ENCODE data around the gene TREM2.
A peak's percentile ranks its signal among the peaks of the same experiment; 100 is the strongest.

TREM2 gene

GRCh38 chr6:41182069-41183034, 19.4 kb upstream of the TREM2 start:
- peak; percentile 58 for DNase-seq

- no peak for DNase-seq
These were observed 18.6 kb upstream of the TREM2 start for GRCh38 chr6:41181566-41181965.

GRCh38 chr6:41179163-41179562, 16.2 kb upstream of the TREM2 start:
- no peak for DNase-seq

GRCh38 chr6:41177695-41178094, 14.8 kb upstream of the TREM2 start:
- no peak for DNase-seq

- DNase-seq, result no peak
These were observed 14.4 kb upstream of the TREM2 start for GRCh38 chr6:41177287-41177686.

GRCh38 chr6:41176189-41176588, 13.3 kb upstream of the TREM2 start:
- no peak for DNase-seq

GRCh38 chr6:41175084-41175483, 12.2 kb upstream of the TREM2 start:
- no peak for DNase-seq

- DNase-seq, result no peak
These were observed 11.7 kb upstream of the TREM2 start for GRCh38 chr6:41174610-41175009.

- DNase-seq, result no peak
These were observed 9.0 kb upstream of the TREM2 start for GRCh38 chr6:41171908-41172307.

- DNase-seq, result no peak
These were observed 7.7 kb upstream of the TREM2 start for GRCh38 chr6:41170547-41171160.

GRCh38 chr6:41167173-41167963, 4.5 kb upstream of the TREM2 start:
- DNase-seq, result no peak

GRCh38 chr6:41164551-41165120, 1.7 kb upstream of the TREM2 start:
- no peak for DNase-seq

GRCh38 chr6:41163419-41163717, 452 bp upstream of the TREM2 start:
- no peak for DNase-seq

GRCh38 chr6:41161851-41162552, 914 bp downstream of the TREM2 start:
- DNase-seq, result no peak

GRCh38 chr6:41161380-41161779, 1.5 kb downstream of the TREM2 start:
- DNase-seq, result no peak

- DNase-seq, result no peak
These were observed 2.0 kb downstream of the TREM2 start for GRCh38 chr6:41160933-41161332.

- no peak for DNase-seq
These were observed 3.4 kb downstream of the TREM2 start for GRCh38 chr6:41159415-41160082.

- DNase-seq, result no peak
These were observed 5.6 kb downstream of the TREM2 start for GRCh38 chr6:41157323-41157722.

- DNase-seq, result no peak
These were observed 6.1 kb downstream of the TREM2 start for GRCh38 chr6:41156771-41157170.

GRCh38 chr6:41156001-41156400, 6.9 kb downstream of the TREM2 start:
- no peak for DNase-seq

- no peak for DNase-seq
These were observed 7.6 kb downstream of the TREM2 start for GRCh38 chr6:41155132-41155805.
